NT2/D1 (cell line): ENCODE results near the gene PCDHA4.

Experiments used
- SUZ12 ChIP-seq: IDR thresholded peaks from 2 replicates; pipeline ENCODE4 v1.6.1; 2011; ENCODE audit not compliant: insufficient read length, insufficient read depth; ENCODE audit errors: extremely low read depth
- ZNF274 ChIP-seq: IDR thresholded peaks from 2 replicates; pipeline ENCODE4 v1.6.1; 2011; ENCODE audit warnings: mild to moderate bottlenecking, low read depth, low read length

DNA sequence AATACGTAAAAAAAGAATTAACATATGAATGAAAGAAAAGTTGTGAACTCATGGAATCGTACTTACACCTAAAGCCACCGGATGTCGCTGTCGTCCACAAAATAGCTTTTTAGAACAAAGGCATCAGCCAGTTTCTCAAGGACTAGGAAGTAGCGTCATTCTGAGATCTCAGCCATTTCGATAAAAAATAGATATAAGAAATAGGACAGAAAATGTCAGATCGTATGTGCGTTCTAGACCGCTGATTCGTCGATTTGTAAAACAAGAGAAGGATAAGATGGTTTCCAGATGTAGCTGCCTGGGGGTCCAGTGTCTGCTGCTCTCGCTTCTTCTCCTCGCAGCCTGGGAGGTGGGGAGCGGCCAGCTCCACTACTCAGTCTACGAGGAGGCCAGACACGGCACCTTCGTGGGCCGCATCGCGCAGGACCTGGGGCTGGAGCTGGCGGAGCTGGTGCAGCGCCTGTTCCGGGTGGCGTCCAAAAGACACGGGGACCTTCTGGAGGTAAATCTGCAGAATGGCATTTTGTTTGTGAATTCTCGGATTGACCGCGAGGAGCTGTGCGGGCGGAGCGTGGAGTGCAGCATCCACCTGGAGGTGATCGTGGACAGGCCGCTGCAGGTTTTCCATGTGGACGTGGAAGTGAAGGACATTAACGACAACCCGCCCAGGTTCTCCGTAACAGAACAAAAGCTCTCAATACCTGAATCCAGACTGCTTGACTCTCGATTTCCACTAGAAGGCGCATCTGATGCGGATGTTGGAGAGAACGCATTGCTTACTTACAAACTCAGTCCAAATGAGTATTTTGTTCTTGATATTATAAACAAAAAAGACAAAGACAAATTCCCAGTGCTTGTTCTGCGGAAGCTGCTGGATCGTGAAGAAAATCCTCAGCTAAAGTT, 49.2 kb downstream of the PCDHA4 start, which contains the start of gene PCDHA10:
- TF ChIP-seq SUZ12: no peak
- no peak for TF ChIP-seq ZNF274
